Measurements from ENCODE around the gene TRIM7. TPM values are rescaled to one million over a fixed set of nuclear protein-coding genes. Genes with fewer than 3 reads are reported as not detected.
A peak's percentile ranks its signal among the peaks of the same experiment; 100 is the strongest.

TRIM7 gene
- total RNA-seq, 6 experiments from 2014 or later, result 0.07 to 1.4 (median 0.26) TPM; not detected in 1

GRCh38 chr5:181222630-181223057 is 17.6 kb upstream of the TRIM7 start:
- H3K4me3 ChIP-seq, result peak overlapping the region; percentile 79 to 98 (median 96)
- WGBS (ENCODE audit: insufficient coverage, low coverage, low lambda C conversion rate, missing lambda C conversion rate), result under 1% methylated on average over 7 of the region's 18 CpGs
- H3K27ac ChIP-seq, result peak overlapping the region; percentile 87 to 95 (median 88)
- H3K36me3 ChIP-seq, result peaks cover 0 to 7% (median 1%) of the 10 kb centered on the region in 4 donors
- DNase-seq (no peak), ATAC-seq (peak in 3 of 4 donors; percentile 1 to 6 (median 3))
- no peaks in the 10 kb centered on the region for H3K9me3 ChIP-seq
- intact Hi-C loops (cut with DNase I), result no loop called here
- TF ChIP-seq CTCF (IDR thresholded peaks at IDR 0.05) (peak in 1 of 4 donors; percentile 7), POLR2A (IDR thresholded peaks at IDR 0.05) (no peak)
- no peaks in the 10 kb centered on the region for H3K27me3 ChIP-seq
- peaks cover 0 to 13% (median 2%) of the 10 kb centered on the region in 4 donors for H3K4me1 ChIP-seq

- Histone ChIP-seq H3K9me3 (no peaks in the 10 kb centered on the region), H3K36me3 (peaks cover 0 to 2% (median 0%) of the 10 kb centered on the region in 4 donors), H3K4me1 (peaks cover 0 to 18% (median 5%) of the 10 kb centered on the region in 4 donors), H3K27me3 (no peaks in the 10 kb centered on the region), H3K27ac (peak overlapping the region; percentile 87 to 95 (median 88)), H3K4me3 (peak overlapping the region; percentile 79 to 98 (median 96))
- WGBS (ENCODE audit: insufficient coverage, low coverage, low lambda C conversion rate, missing lambda C conversion rate), result under 1% methylated on average over 26 of the region's 50 CpGs
- ATAC-seq, result peak; percentile 62 to 67 (median 63)
- intact Hi-C loops (cut with DNase I), result no loop called here
- DNase-seq, result peak; percentile 90 to 95 (median 93)
- TF ChIP-seq POLR2A (IDR thresholded peaks at IDR 0.05) (no peak), CTCF (IDR thresholded peaks at IDR 0.05) (no peak)
Measured at GRCh38 chr5:181221792-181222629, 17.0 kb upstream of the TRIM7 start.

GRCh38 chr5:181221105-181221791 is 16.3 kb upstream of the TRIM7 start:
- DNase-seq, result no peak
- no peaks in the 10 kb centered on the region for H3K9me3 ChIP-seq
- TF ChIP-seq POLR2A (IDR thresholded peaks at IDR 0.05), result no peak
- no peak for TF ChIP-seq CTCF (IDR thresholded peaks at IDR 0.05)
- H3K4me3 ChIP-seq, result no peak overlapping the region
- H3K36me3 ChIP-seq, result no peaks in the 10 kb centered on the region
- no peak overlapping the region for H3K27ac ChIP-seq
- no peak for ATAC-seq
- intact Hi-C loops (cut with DNase I), result no loop called here
- H3K4me1 ChIP-seq, result peaks cover 0 to 23% (median 5%) of the 10 kb centered on the region in 4 donors
- H3K27me3 ChIP-seq, result no peaks in the 10 kb centered on the region
- 62% methylated on average over 17 of the region's 27 CpGs for WGBS (ENCODE audit: insufficient coverage, low coverage, low lambda C conversion rate, missing lambda C conversion rate)

- WGBS (ENCODE audit: insufficient coverage, low coverage, low lambda C conversion rate, missing lambda C conversion rate), result no CpG with 5 or more reads among the region's 10 CpGs
- ATAC-seq, result no peak
Measured at GRCh38 chr5:181220178-181220515, 15.2 kb upstream of the TRIM7 start.

More at GRCh38 chr5:181220178-181220515, 15.2 kb upstream of the TRIM7 start:
- TF ChIP-seq POLR2A (IDR thresholded peaks at IDR 0.05), result no peak
- Histone ChIP-seq H3K9me3 (no peaks in the 10 kb centered on the region), H3K27me3 (no peaks in the 10 kb centered on the region), H3K27ac (no peak overlapping the region), H3K4me1 (peaks cover 0 to 25% (median 5%) of the 10 kb centered on the region in 4 donors), H3K36me3 (no peaks in the 10 kb centered on the region), H3K4me3 (no peak overlapping the region)
- intact Hi-C loops (cut with DNase I), result no loop called here
- no peak for DNase-seq
